Esophagus squamous epithelium (tissue), 5 donors: ENCODE data around the gene TRAPPC11. TPM values are rescaled to one million over a fixed set of nuclear protein-coding genes. Genes with fewer than 3 reads are reported as not detected.
A peak's percentile ranks its signal among the peaks of the same experiment; 100 is the strongest.

ENCODE experiments used
- DNase-seq: peaks from one replicate; lab custom pipeline; 2025; lab: John Stamatoyannopoulos, UW
- H3K27ac ChIP-seq, 4 donors: fragments of 200-600 bp; sonication (generic); one replicate each; pipeline ENCODE4 v1.5.1; 2016 to 2019; ENCODE audit warnings: mild to moderate bottlenecking in 1 of 4
- H3K27me3 ChIP-seq, 4 donors: fragments of 200-600 bp; sonication (generic); 1 replicate in 3 of 4; 2 replicates in 1 of 4; pipeline versions ENCODE4 v1.5.1 to v1.6.0; 2017 to 2021; ENCODE audit warnings: antibody characterized with exemption in 1 of 4
- H3K36me3 ChIP-seq, 3 donors: fragments of 200-600 bp; sonication (generic); one replicate each; pipeline ENCODE4 v1.5.1; 2016 to 2019
- H3K4me1 ChIP-seq, 3 donors: fragments of 200-600 bp; sonication (generic); one replicate each; pipeline ENCODE4 v1.5.1; 2017 to 2019
- H3K4me3 ChIP-seq, 4 donors: fragments of 200-600 bp; sonication (generic); 1 replicate in 3 of 4; 2 replicates in 1 of 4; pipeline ENCODE4 v1.5.1; 2016 to 2019; ENCODE audit warnings: mild to moderate bottlenecking in 2 of 4, moderate library complexity in 1 of 4
- H3K9me3 ChIP-seq, 3 donors: fragments of 200-600 bp; sonication (generic); one replicate each; pipeline ENCODE4 v1.5.1; 2016 to 2019
- POLR2A ChIP-seq, 4 donors: fragments of 450-650 bp; IDR thresholded peaks; one replicate each; pipeline ENCODE4 v1.6.1; 2017; ENCODE audit warnings: antibody characterized with exemption in 4 of 4, mild to moderate bottlenecking in 4 of 4, moderate library complexity in 3 of 4
- WGBS, 2 donors: methylation state at CpG; one replicate each; pipeline ENCODE4 v1.1.5; 2018; 5-methylcytosine and 5-hydroxymethylcytosine counted together
- intact Hi-C: fragments of 100-400 bp; cut with DNase I; formaldehyde crosslinking; loops from one replicate; pipeline ENCODE4 v1.15.0; 2022
- total RNA-seq, 4 donors: library from RNA; depleted of rRNA; stranded (reverse); fragments of >200 nt; gene quantifications; one replicate each; pipeline ENCODE4 v1.1.0, GENCODE V29; 2016
- TF ChIP-seq, protein P1 (sequence below), 6 experiments: fragments of 450-650 bp in 4 of 6; fragments of 200-600 bp in 2 of 6; sonication (generic) in 2 of 6; IDR thresholded peaks; one replicate each; pipeline ENCODE4 v1.5.1; 2016 to 2019; ENCODE audit warnings: antibody characterized with exemption in 6 of 6, mild to moderate bottlenecking in 4 of 6, moderate library complexity in 4 of 6
- donor health status: DM: yes; HTN: yes; CAD: no.

TRAPPC11 gene
- total RNA-seq, 4 donors from 2014 or later: 24.5 to 36.2 (median 34.6) TPM

DNA sequence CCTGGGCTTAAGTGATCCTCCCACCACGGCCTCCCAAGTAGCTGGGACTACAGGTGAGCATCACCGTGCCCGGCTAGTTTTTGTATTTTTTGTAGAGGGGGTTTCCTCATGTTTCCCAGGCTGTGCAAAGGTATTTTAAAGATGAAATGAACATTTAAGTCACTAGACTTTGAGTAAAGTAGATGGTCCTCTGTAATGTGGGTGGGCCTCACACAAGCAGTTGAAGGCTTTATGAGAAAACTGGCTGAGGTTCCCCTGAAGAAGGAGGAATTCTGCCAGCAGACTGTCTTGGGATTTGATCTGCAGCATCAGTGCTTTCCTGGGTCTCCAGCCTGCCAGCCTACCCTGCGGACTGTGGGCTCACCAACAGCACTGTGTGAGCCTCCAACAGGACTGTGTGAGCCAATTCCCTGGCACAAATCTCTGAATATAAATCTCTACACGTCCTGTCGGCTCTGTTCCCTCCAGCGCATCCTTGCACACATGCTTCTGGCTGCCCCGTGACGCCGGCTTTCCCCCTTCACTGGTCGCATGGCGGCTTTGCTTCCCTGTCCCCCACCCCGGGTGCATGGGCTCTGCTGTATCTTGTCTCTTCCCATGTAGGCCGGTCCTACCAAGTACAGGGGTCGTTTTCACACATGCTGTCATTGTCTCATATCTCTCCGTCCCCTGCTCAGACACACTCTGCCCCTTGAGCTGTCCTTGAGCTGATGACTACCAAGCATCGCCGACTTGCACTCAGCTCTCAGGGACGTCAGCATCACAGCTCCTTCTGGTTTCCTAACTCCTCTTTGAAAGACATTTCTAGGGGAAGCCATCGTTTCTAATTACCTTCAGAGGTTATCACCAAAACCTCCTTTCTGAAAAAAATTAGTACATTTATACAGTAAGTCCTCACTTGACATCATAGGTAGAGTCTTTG, 46.5 kb upstream of the TRAPPC11 start:
- no peak overlapping the region for H3K27ac ChIP-seq
- 83 to 85% methylated on average over 19 to 20 of the region's 20 CpGs for WGBS, 2 donors
- H3K4me3 ChIP-seq: no peak overlapping the region
- H3K36me3 ChIP-seq: no peaks in the 10 kb centered on the region
- peaks cover 0 to 6% (median 0%) of the 10 kb centered on the region in 4 donors for H3K27me3 ChIP-seq
- intact Hi-C loops: no loop called here
- no peak for DNase-seq
- H3K4me1 ChIP-seq: peaks cover 0 to 29% (median 6%) of the 10 kb centered on the region in 3 donors
- no peaks in the 10 kb centered on the region for H3K9me3 ChIP-seq
- no peak for TF ChIP-seq POLR2A (IDR thresholded peaks at IDR 0.05)
- TF ChIP-seq, protein P1, sequence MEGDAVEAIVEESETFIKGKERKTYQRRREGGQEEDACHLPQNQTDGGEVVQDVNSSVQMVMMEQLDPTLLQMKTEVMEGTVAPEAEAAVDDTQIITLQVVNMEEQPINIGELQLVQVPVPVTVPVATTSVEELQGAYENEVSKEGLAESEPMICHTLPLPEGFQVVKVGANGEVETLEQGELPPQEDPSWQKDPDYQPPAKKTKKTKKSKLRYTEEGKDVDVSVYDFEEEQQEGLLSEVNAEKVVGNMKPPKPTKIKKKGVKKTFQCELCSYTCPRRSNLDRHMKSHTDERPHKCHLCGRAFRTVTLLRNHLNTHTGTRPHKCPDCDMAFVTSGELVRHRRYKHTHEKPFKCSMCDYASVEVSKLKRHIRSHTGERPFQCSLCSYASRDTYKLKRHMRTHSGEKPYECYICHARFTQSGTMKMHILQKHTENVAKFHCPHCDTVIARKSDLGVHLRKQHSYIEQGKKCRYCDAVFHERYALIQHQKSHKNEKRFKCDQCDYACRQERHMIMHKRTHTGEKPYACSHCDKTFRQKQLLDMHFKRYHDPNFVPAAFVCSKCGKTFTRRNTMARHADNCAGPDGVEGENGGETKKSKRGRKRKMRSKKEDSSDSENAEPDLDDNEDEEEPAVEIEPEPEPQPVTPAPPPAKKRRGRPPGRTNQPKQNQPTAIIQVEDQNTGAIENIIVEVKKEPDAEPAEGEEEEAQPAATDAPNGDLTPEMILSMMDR (IDR thresholded peaks at IDR 0.05): no peak

DNA sequence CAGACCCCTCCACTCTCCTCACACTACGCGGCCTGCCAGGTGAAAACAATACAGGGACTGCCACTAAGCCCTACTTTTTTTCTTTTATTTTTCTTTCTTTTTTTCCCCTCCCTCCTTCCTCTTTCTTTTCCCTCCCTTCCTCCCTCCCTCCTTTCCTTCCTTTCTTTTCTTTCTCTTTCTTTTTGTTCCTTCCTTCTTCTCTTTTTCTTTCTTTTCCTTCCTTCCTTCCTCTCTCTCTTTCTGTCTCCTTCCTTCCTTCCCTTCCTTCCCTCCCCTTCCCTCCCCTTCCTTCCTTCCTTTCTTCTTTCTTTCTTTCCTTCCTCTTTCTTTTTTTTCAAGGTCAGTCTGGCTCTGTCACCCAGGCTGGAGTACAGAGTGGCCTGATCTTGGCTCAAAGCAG, 42.0 kb upstream of the TRAPPC11 start:
- DNase-seq: no peak
- TF ChIP-seq, protein P1 (IDR thresholded peaks at IDR 0.05): no peak
- no peak for TF ChIP-seq POLR2A (IDR thresholded peaks at IDR 0.05)
- intact Hi-C loops: no loop called here
- Histone ChIP-seq H3K9me3 (no peaks in the 10 kb centered on the region), H3K4me3 (no peak overlapping the region), H3K36me3 (no peaks in the 10 kb centered on the region), H3K4me1 (peaks cover 0 to 6% (median 0%) of the 10 kb centered on the region in 3 donors), H3K27me3 (peaks cover 0 to 6% (median 0%) of the 10 kb centered on the region in 4 donors), H3K27ac (no peak overlapping the region)
- 92 to 100% methylated on average over 2 of the region's 2 CpGs for WGBS, 2 donors

DNA sequence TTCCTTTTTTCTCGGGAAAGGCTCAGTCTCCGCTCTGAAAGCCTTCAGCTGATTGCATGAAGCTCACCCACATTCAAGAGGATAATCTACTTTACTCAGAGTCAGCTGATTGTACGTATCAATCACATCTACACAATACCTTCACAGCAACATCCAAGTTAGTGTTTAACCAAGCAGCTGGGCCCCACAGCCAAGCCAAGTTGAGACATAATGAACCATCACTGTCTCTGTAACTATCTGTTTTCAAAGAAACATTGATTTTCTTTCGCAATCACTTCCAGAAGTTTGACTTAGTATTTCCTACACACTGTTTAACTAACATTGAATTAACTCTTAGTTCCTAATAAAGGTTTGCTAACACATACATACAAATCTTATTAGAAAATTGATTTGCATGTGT, 40.4 kb upstream of the TRAPPC11 start:
- Histone ChIP-seq H3K27ac (peak overlapping the region in 1 of 4 donors; percentile 22), H3K9me3 (no peaks in the 10 kb centered on the region)

DNA sequence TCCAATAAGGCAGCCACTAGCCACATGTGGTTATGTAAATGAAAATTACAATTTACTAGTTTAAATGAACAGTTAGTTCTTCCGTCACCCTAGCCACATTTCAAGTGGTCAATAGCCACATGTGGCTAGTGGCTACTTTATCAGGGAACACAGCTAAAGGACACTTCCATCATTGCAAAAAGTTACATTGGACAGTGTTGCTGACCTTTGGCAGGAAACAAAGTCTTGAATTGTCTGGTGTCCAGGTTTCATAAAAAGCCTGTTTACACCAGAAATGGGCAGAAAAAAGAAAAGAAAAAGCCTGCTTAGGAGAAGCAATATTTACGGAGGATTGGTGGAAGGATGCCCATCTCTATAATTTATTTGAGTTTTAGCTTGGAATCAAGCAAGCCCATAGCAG, 38.7 kb upstream of the TRAPPC11 start:
- Histone ChIP-seq H3K27me3 (no peaks in the 10 kb centered on the region), H3K9me3 (no peaks in the 10 kb centered on the region), H3K4me1 (peaks cover 0 to 17% (median 0%) of the 10 kb centered on the region in 3 donors), H3K4me3 (no peak overlapping the region), H3K27ac (no peak overlapping the region), H3K36me3 (no peaks in the 10 kb centered on the region)
- no peak for DNase-seq
- intact Hi-C loops: no loop called here
- 75 to 83% methylated on average over 2 of the region's 2 CpGs for WGBS, 2 donors
- no peak for TF ChIP-seq POLR2A (IDR thresholded peaks at IDR 0.05)
- TF ChIP-seq, protein P1 (IDR thresholded peaks at IDR 0.05): no peak

More for the DNA sequence above, 40.4 kb upstream of the TRAPPC11 start:
- no peaks in the 10 kb centered on the region for H3K36me3 ChIP-seq
- intact Hi-C loops: no loop called here
- peaks cover 0 to 6% (median 0%) of the 10 kb centered on the region in 3 donors for H3K4me1 ChIP-seq
- WGBS, 2 donors: 63 to 86% methylated on average over 4 of the region's 4 CpGs
- H3K27me3 ChIP-seq: no peaks in the 10 kb centered on the region
- no peak overlapping the region for H3K4me3 ChIP-seq
- TF ChIP-seq POLR2A (IDR thresholded peaks at IDR 0.05): no peak
- TF ChIP-seq, protein P1 (IDR thresholded peaks at IDR 0.05): no peak
- no peak for DNase-seq

DNA sequence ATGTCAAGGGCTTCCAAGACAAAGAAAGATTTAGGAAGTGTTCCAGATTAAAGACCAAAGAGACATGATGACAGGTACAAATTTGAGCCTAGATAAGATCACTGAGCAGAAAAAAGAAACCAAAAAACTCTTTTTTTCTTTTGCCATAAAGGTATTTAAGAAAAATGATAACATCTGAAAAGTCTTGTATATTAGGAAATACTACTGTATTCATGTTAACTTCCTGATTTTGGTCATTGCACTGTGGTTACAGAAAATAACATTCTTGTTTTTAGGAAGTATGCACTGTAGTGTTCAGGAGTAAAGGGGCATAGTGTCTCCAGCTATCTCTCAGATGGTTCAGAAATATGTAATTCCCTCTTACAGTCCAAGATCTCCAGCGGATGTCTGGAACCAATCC, 37.2 kb upstream of the TRAPPC11 start:
- intact Hi-C loops: no loop called here

More for the DNA sequence above, 37.2 kb upstream of the TRAPPC11 start:
- 62 to 69% methylated on average over 1 of the region's 1 CpG for WGBS, 2 donors
- no peak for TF ChIP-seq POLR2A (IDR thresholded peaks at IDR 0.05)
- TF ChIP-seq, protein P1 (IDR thresholded peaks at IDR 0.05): no peak
- Histone ChIP-seq H3K9me3 (no peaks in the 10 kb centered on the region), H3K4me1 (peaks cover 0 to 29% (median 0%) of the 10 kb centered on the region in 3 donors), H3K36me3 (no peaks in the 10 kb centered on the region), H3K4me3 (no peak overlapping the region), H3K27ac (no peak overlapping the region), H3K27me3 (no peaks in the 10 kb centered on the region)
- DNase-seq: no peak
